Adipocyte (in vitro differentiated cells): ENCODE measurements around the gene SERPINE2.
"Not testable (repeated sequence)": the region's sequence is repeated elsewhere in the genome, so short reads cannot be mapped to it uniquely, and the experiment has no call there.

Experiments used
- DNase-seq: peaks from one replicate; pipeline ENCODE4 v3.0.0-alpha.2; 2015; ENCODE audit warnings: low read depth
- H3K27me3 ChIP-seq: replicated peaks from 2 replicates; pipeline ENCODE4 v1.7.0; 2013; ENCODE audit warnings: mild to moderate bottlenecking, low read length, moderate library complexity; ENCODE audit not compliant: control insufficient read depth, insufficient read depth
- H3K36me3 ChIP-seq: 2 replicates; pipeline ENCODE4 v1.7.0; 2013; ENCODE audit warnings: low read length, mild to moderate bottlenecking, moderate library complexity; ENCODE audit not compliant: control insufficient read depth, insufficient read depth, severe bottlenecking
- H3K4me1 ChIP-seq: 2 replicates; pipeline ENCODE4 v1.7.0; 2013; ENCODE audit warnings: mild to moderate bottlenecking, low read length, moderate library complexity; ENCODE audit not compliant: control insufficient read depth, insufficient read depth
- H3K4me3 ChIP-seq: 2 replicates; pipeline ENCODE4 v1.7.0; 2013; ENCODE audit warnings: mild to moderate bottlenecking, low read length, moderate library complexity
- H3K9ac ChIP-seq: 2 replicates; pipeline ENCODE4 v1.7.0; 2013; ENCODE audit warnings: mild to moderate bottlenecking, low read length, moderate library complexity
- H3K9me3 ChIP-seq: 2 replicates; pipeline ENCODE4 v1.7.0; 2013; ENCODE audit warnings: mild to moderate bottlenecking, low read length, moderate library complexity; ENCODE audit not compliant: control insufficient read depth

Gene SERPINE2

GRCh38 chr2:224009605-224010315 lies 29.3 kb downstream of the SERPINE2 start:
- Histone ChIP-seq H3K4me3 (no peak overlapping the region), H3K9me3 (no peaks in the 10 kb centered on the region), H3K36me3 (peaks cover 6% of the 10 kb centered on the region), H3K9ac (no peak overlapping the region), H3K4me1 (peaks cover 22% of the 10 kb centered on the region), H3K27me3 (no peaks in the 10 kb centered on the region)
- peak; percentile 55 for DNase-seq

- Histone ChIP-seq H3K4me1 (peaks cover 32% of the 10 kb centered on the region), H3K27me3 (no peaks in the 10 kb centered on the region), H3K36me3 (peaks cover 6% of the 10 kb centered on the region), H3K9ac (no peak overlapping the region), H3K9me3 (no peaks in the 10 kb centered on the region), H3K4me3 (no peak overlapping the region)
- DNase-seq, result no peak
Observed at GRCh38 chr2:224008702-224009261, 30.3 kb downstream of the SERPINE2 start.

GRCh38 chr2:224004105-224004695 lies 34.9 kb downstream of the SERPINE2 start:
- Histone ChIP-seq H3K4me3 (peak overlapping the region; percentile 25), H3K4me1 (peaks cover 24% of the 10 kb centered on the region), H3K9me3 (no peaks in the 10 kb centered on the region), H3K27me3 (no peaks in the 10 kb centered on the region), H3K36me3 (peaks cover 7% of the 10 kb centered on the region), H3K9ac (peak overlapping the region; percentile 63)
- DNase-seq, result no peak

- H3K4me3 ChIP-seq, H3K9me3 ChIP-seq, H3K9ac ChIP-seq, DNase-seq, H3K27me3 ChIP-seq: not testable (repeated sequence)
- Histone ChIP-seq H3K36me3 (peaks cover 17% of the 10 kb centered on the region), H3K4me1 (peaks cover 15% of the 10 kb centered on the region)
Observed at GRCh38 chr2:224000662-224001061, 38.4 kb downstream of the SERPINE2 start.

- H3K4me1 ChIP-seq, result peaks cover 13% of the 10 kb centered on the region
- H3K9ac ChIP-seq, result no peak overlapping the region
- H3K4me3 ChIP-seq, result no peak overlapping the region
- no peak for DNase-seq
- no peaks in the 10 kb centered on the region for H3K27me3 ChIP-seq
- H3K36me3 ChIP-seq, result peaks cover 24% of the 10 kb centered on the region
- H3K9me3 ChIP-seq, result no peaks in the 10 kb centered on the region
Observed at GRCh38 chr2:223999862-224000261, 39.2 kb downstream of the SERPINE2 start.

- H3K27me3 ChIP-seq, result no peaks in the 10 kb centered on the region
- H3K9ac ChIP-seq, result no peak overlapping the region
- DNase-seq, result no peak
- no peaks in the 10 kb centered on the region for H3K9me3 ChIP-seq
- no peak overlapping the region for H3K4me3 ChIP-seq
- peaks cover 8% of the 10 kb centered on the region for H3K4me1 ChIP-seq
- H3K36me3 ChIP-seq, result peaks cover 24% of the 10 kb centered on the region
Observed at GRCh38 chr2:223998948-223999347, 40.1 kb downstream of the SERPINE2 start.

GRCh38 chr2:223997938-223998337 lies 41.1 kb downstream of the SERPINE2 start:
- H3K27me3 ChIP-seq, result no peaks in the 10 kb centered on the region
- no peak for DNase-seq
- peaks cover 6% of the 10 kb centered on the region for H3K4me1 ChIP-seq
- no peak overlapping the region for H3K4me3 ChIP-seq
- H3K36me3 ChIP-seq, result peaks cover 24% of the 10 kb centered on the region
- no peak overlapping the region for H3K9ac ChIP-seq
- H3K9me3 ChIP-seq, result no peaks in the 10 kb centered on the region

GRCh38 chr2:223996391-223996790 lies 42.7 kb downstream of the SERPINE2 start:
- Histone ChIP-seq H3K9ac (no peak overlapping the region), H3K36me3 (peaks cover 28% of the 10 kb centered on the region), H3K27me3 (no peaks in the 10 kb centered on the region), H3K9me3 (no peaks in the 10 kb centered on the region), H3K4me1 (peaks cover 6% of the 10 kb centered on the region), H3K4me3 (no peak overlapping the region)
- no peak for DNase-seq

GRCh38 chr2:223995569-223995968 lies 43.5 kb downstream of the SERPINE2 start:
- Histone ChIP-seq H3K4me3 (no peak overlapping the region), H3K9ac (no peak overlapping the region), H3K36me3 (peaks cover 33% of the 10 kb centered on the region), H3K9me3 (no peaks in the 10 kb centered on the region), H3K4me1 (peaks cover 6% of the 10 kb centered on the region), H3K27me3 (no peaks in the 10 kb centered on the region)
- DNase-seq, result peak; percentile 54

GRCh38 chr2:223994562-223995162 lies 44.4 kb downstream of the SERPINE2 start:
- Histone ChIP-seq H3K9ac (no peak overlapping the region), H3K9me3 (no peaks in the 10 kb centered on the region), H3K4me3 (no peak overlapping the region), H3K36me3 (peaks cover 30% of the 10 kb centered on the region), H3K27me3 (no peaks in the 10 kb centered on the region), H3K4me1 (peaks cover 6% of the 10 kb centered on the region)
- DNase-seq, result no peak

GRCh38 chr2:223993634-223994232 lies 45.4 kb downstream of the SERPINE2 start:
- Histone ChIP-seq H3K27me3 (no peaks in the 10 kb centered on the region), H3K9ac (no peak overlapping the region), H3K4me1 (peaks cover 6% of the 10 kb centered on the region), H3K9me3 (no peaks in the 10 kb centered on the region), H3K36me3 (peaks cover 38% of the 10 kb centered on the region), H3K4me3 (no peak overlapping the region)
- DNase-seq, result peak; percentile 93
